M059J (cell line): ENCODE measurements around the gene PIAS4. TPM values are rescaled to one million over a fixed set of nuclear protein-coding genes. Genes with fewer than 3 reads are reported as not detected.
"Not testable (repeated sequence)": the region's sequence is repeated elsewhere in the genome, so short reads cannot be mapped to it uniquely, and the experiment has no call there.

Source experiments
- DNase-seq: peaks from one replicate; pipeline ENCODE4 v3.0.0-alpha.2; 2012; ENCODE audit warnings: low read depth
- total RNA-seq: library from RNA; depleted of rRNA; stranded (reverse); fragments of >200 nt; shearing (Covaris generic); gene quantifications from 2 replicates; pipeline ENCODE4 v1.2.3, GENCODE V29; 2014; rRNA removed

The PIAS4 gene
- total RNA-seq = 16.2 and 19.5 TPM in 2 replicates

DNA sequence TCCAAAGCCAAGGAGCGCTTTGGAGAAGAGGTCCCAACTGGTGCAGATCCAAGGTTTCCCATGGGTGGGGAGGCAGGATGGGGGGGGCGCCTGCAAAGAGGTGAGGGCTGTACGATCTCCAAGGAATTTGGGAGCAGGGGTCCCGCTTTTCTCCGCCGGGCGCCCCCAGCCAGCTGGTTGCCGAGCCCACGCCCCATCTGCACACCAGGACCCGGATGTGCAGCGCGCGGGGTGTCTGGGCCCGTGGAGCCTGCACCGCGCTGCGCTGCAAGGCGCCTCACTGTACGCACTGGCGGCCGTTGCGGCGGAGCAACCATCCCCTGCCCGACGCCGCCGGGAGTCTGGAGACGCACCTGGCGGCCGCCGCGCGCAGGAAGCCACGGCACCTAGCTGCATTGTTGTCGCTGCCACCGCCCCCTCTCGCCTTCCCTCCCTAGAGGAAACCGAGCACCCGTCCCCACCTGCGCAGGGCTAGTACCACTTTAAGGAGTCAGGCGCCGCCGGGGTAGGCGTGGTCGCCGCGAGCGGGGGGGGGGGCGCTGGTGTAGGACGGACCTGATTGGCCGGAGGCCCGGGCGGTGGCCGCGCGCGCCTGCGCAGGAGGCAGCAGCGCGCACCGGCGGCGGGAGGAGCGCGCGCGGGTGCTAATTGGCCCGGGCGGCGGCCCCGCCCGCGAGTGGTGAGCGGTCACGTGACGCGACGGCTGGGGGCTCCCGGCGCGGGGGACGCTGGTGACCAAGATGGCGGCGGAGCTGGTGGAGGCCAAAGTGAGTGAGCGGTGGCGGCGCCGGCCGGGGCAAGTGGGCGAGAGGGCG lies at the start of gene PIAS4:
Gene PIAS4, plus strand, starts transcription at position 716 of the 815 bp plus-strand sequence. Its CDS starts 25 bp downstream, at position 741.
- peak; percentile 92 for DNase-seq

GRCh38 chr19:3958836-3959765 lies 48.4 kb upstream of the PIAS4 start:
- no peak for DNase-seq

- DNase-seq = no peak
Measured at GRCh38 chr19:3959766-3960131, 47.8 kb upstream of the PIAS4 start.

DNA sequence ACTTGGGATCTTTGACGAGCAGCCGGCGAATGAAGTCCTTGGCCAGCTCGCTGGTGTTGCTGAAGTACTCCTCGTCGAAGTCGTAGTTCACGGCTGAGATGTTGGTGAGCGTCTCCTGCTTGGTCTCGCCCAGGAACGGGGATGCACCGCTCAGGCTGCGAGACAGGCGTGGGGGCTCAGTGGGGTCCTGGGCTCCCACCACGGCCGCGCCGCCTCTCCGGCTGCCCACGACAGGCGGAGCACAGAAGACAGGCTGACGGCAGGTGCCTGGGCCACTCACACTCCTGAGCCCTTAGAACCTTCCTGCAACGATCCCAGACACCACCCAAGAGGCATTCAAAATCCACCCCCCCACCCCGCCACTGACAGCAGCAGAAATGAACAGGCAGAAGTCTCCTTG lies 46.5 kb upstream of the PIAS4 start:
- no peak for DNase-seq

- DNase-seq = no peak
Measured at GRCh38 chr19:3963458-3964255, 43.9 kb upstream of the PIAS4 start.

- no peak for DNase-seq
Measured at GRCh38 chr19:3964256-3965194, 43.0 kb upstream of the PIAS4 start.

- DNase-seq = no peak
Measured at GRCh38 chr19:3966051-3967017, 41.2 kb upstream of the PIAS4 start.

DNA sequence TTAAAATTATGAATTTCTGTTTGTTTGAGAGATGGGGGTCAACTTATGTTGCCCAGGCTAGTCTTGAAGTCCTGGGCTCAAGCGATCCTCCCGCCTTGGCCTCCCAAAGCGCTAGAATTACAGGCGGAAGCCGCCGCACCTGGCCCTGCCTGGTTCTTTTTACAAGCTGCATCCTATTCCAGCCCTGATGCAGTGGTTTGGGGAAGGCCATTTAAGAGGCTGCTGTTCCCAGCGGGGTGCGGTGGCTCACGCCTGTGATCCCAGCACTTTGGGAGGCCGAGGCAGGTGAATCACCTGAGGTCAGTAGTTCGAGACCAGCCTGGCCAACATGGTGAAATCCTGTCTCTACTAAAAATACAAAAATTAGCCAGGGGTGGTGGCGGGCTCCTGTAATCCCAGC lies 39.6 kb upstream of the PIAS4 start:
- not testable (repeated sequence) for DNase-seq

DNA sequence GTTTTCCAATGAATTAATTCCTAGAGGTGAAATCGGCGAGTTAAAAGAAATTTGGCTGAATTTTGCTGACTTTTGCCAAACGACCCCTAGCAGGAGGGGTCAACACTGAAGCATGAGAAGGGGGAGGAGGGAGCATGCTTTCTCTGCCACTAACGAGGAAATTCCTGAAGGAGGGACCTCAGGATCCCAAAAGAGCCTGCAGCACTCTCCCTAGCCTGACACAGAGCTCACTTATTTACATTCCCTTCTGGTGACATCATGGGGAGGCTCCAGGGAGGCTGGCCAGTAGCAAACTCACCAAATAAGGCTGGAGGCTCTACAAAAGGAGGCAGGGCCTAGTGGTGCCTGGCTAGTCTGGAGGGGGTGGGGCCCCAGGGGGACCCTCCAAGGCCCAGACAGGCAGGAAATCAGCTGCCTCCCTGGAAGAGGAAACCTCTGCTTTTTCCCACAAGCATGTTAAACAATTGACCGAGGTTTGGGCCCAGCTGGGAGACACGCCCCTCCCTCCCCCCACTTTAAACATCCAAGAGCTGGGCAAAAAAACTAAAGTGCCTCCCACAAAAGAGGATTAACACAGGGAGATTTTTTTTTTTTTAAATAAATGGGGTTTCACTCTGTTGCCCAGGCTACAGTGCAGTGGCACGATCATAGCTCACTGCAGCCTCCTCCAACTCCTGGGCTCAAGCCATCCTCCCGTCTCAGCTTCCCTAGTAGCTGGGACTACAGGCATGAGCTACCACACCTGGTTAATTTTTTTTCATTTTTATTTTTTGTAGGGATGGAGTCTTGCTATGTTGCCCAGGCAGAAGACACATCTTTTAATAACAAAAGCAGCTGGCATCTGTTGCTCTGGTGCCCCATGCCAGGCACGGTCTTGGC lies 38.7 kb upstream of the PIAS4 start:
- peak; percentile 100 for DNase-seq

GRCh38 chr19:3969435-3970312 lies 37.9 kb upstream of the PIAS4 start:
- DNase-seq = peak; percentile 95

DNA sequence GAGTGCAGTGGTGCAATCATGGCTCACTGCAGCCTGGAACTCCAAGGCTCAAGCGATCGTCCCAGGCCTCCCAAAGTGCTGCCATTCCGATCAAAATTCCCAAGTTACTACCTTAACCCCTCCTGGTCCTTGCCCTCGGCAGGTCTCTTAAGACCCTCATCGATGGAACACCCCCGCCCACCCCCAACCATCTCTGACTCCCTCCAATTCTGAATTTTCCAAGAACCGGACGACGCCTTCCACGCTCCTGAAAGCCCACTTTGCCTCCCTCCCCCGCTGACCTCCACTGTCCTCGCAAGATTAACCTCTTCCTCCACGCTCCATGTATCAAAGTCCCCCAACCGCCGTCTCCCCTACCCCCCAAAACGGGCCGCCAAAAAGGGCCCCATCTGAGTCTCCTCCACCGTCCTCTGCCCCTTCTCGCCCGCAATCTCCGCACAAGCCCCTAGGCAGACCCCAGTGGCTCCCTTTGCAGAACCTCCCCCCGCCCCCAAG lies 37.2 kb upstream of the PIAS4 start:
- DNase-seq = no peak

DNA sequence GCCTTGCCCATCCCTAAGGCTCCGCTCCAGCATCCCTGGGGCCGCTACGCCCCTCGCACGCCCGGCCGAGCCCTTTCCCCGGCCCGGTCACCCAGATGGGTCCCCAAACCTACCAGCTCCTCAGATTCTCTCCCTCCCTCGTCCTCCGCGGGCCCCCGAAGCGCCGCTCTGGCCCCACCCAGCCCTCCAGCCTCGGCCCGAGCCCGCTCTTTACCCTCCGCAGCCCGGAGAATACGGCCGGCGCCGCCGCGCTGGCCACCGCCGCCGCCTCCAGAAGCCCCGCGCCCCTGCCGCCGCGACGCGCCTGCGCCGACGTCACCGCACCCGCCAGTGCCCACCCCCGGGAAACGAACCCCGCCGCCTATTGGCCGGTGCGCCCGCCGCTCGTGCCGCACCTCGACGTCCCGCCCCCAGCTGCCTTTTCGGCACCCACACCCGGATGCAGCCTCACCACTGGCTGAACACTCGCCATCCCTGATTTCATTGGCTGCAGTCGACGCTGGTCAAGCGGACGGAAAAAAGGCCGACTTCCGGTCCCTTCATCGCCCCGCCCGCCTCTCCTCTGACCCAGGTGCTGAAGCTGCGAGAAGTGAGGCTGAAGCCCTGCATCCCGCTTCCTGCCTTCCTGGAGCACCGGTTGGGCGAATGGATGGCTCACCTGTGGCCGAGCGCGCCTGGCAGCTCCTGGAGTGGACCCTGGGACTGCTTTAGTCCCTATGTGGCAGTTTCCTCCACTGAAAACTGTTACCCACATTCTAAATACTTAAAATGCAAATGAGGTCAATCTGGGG lies 36.5 kb upstream of the PIAS4 start, which contains the start of gene DAPK3:
Gene DAPK3, minus strand, starts transcription at position 292 of the 791 bp plus-strand sequence. CDS start 1,364 bp downstream, outside the sequence.
- DNase-seq = peak; percentile 98

DNA sequence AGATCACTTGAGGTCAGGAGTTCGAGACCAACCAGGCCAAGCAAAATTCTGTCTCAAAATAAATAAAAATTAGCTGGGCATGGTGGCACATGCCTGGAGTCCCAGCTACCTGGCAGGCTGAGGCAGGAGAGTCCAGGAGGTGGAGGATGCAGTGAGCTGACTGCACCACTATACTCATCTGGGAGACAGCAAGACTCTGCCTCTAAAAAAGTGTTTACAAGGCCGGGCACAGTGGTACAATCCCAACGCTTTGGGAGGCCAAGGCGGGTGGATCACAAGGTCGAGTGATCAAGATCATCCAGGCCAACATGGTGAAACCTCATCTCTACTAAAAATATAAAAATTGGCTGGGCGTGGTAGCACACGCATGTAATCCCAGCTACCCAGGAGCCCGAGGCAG lies 32.4 kb upstream of the PIAS4 start:
- DNase-seq = peak; percentile 26

- DNase-seq = peak; percentile 24
Measured at GRCh38 chr19:3975637-3976087, 31.9 kb upstream of the PIAS4 start.

DNA sequence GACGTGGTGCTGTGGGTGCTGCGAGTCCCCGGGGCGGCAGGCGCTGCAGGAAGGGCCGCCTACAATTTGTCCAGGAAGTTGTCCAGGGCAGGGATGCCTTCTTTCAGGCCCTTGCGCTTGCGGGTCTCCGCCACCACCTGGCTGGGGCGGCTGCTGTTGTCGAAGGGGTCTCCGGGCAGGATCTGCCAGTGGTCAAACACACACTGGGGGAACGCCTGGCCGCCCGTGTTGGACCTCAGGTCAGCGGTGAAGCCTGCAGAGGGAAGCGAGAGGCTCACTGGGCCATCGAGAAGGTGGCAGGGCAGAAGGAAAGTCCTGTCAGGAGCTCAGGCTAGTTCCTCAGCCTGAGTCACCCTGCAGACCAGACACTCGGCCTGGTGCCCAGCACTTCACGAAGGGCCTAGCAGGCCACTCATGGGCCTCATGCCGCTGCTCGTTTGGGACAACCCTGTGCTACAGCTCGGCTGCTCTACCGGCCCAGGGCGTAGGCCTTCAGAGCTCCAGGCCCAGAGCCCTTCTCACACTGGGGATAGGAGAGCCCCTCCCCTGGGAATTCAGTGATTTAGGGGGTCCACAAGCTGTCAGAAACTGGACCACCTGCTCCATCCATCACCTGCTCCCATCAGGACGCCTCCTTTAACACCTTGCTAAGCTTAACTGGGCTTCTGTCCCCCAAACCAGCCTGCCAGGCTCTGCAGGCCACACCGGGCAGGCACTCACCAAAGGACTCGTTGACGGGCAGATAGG lies 30.9 kb upstream of the PIAS4 start:
- peak; percentile 36 for DNase-seq
